SU-DHL-6 (cell line): Measurements from ENCODE around the gene BNC2.

Experiments used
- H2AFZ ChIP-seq: fragments of 200-600 bp; sonication (generic); 2 replicates; pipeline ENCODE4 v1.6.1; 2014; ENCODE audit warnings: low read depth, mild to moderate bottlenecking, moderate library complexity, mixed read lengths, antibody characterized with exemption, low read length; ENCODE audit not compliant: severe bottlenecking
- H3F3A ChIP-seq: fragments of 200-600 bp; shearing (Covaris generic); 2 replicates; pipeline ENCODE4 v1.6.0; 2016; ENCODE audit warnings: antibody characterized with exemption, mild to moderate bottlenecking; ENCODE audit not compliant: insufficient read depth
- H3K27ac ChIP-seq: fragments of 200-600 bp; sonication (generic); 2 replicates; pipeline ENCODE4 v1.5.1; 2016; ENCODE audit warnings: low read depth, mild to moderate bottlenecking, low read length, moderate library complexity, mixed read lengths
- H3K27me3 ChIP-seq: fragments of 200-600 bp; sonication (generic), shearing (Covaris generic); 2 replicates; pipeline ENCODE4 v1.6.0; 2014; ENCODE audit warnings: mild to moderate bottlenecking, low read length
- H3K36me3 ChIP-seq: fragments of 200-600 bp; sonication (generic); 2 replicates; pipeline ENCODE4 v1.6.1; 2014; ENCODE audit warnings: mild to moderate bottlenecking, low read length, mixed read lengths
- H3K4me2 ChIP-seq: fragments of 300-600, 200-600 bp; shearing (Covaris generic), sonication (generic); 2 replicates; pipeline ENCODE4 v1.6.0; 2014; ENCODE audit warnings: low read length, low read depth, mild to moderate bottlenecking; ENCODE audit not compliant: poor library complexity, severe bottlenecking
- H3K4me3 ChIP-seq: fragments of 200-600 bp; sonication (generic); 2 replicates; pipeline ENCODE4 v1.5.1; 2014; ENCODE audit warnings: antibody characterized with exemption, low read length, mild to moderate bottlenecking, mixed read lengths; ENCODE audit not compliant: insufficient read depth, poor library complexity, severe bottlenecking
- H3K79me2 ChIP-seq: fragments of 200-600 bp; sonication (generic); 2 replicates; pipeline ENCODE4 v1.6.1; 2014; ENCODE audit warnings: mild to moderate bottlenecking, low read length, moderate library complexity; ENCODE audit not compliant: insufficient read depth
- H3K9ac ChIP-seq: fragments of 200-600 bp; sonication (generic); 2 replicates; pipeline ENCODE4 v1.7.0; 2014; ENCODE audit warnings: mild to moderate bottlenecking, low read length
- H3K9me2 ChIP-seq: fragments of 200-600 bp; sonication (generic); replicated peaks from 2 replicates; pipeline ENCODE4 v1.6.1; 2014; ENCODE audit warnings: low read length; ENCODE audit not compliant: insufficient read depth
- H3K9me3 ChIP-seq: fragments of 200-600 bp; sonication (generic); 2 replicates; pipeline ENCODE4 v1.6.1; 2014; ENCODE audit warnings: low read length, mixed read lengths; ENCODE audit not compliant: insufficient read depth
- H4K20me1 ChIP-seq: fragments of 200-600 bp; sonication (generic); 2 replicates; pipeline ENCODE4 v1.6.1; 2014; ENCODE audit warnings: low read depth, mild to moderate bottlenecking, antibody characterized with exemption, low read length, moderate library complexity, mixed read lengths
- EZH2phosphoT487 ChIP-seq: fragments of 200-600 bp; sonication (generic), shearing (Covaris generic); conservative IDR thresholded peaks from 2 replicates; pipeline ENCODE4 v1.6.1; 2018; ENCODE audit warnings: mild to moderate bottlenecking, antibody characterized with exemption, low read length, moderate library complexity, mixed read lengths
- TF ChIP-seq, protein P1 (sequence below): fragments of 200-600 bp; sonication (generic); IDR thresholded peaks from one replicate; pipeline ENCODE4 v1.5.1; 2017; ENCODE audit warnings: antibody characterized with exemption, mild to moderate bottlenecking, low read length, moderate library complexity; ENCODE audit not compliant: insufficient read depth, poor library complexity, severe bottlenecking

The BNC2 gene

DNA sequence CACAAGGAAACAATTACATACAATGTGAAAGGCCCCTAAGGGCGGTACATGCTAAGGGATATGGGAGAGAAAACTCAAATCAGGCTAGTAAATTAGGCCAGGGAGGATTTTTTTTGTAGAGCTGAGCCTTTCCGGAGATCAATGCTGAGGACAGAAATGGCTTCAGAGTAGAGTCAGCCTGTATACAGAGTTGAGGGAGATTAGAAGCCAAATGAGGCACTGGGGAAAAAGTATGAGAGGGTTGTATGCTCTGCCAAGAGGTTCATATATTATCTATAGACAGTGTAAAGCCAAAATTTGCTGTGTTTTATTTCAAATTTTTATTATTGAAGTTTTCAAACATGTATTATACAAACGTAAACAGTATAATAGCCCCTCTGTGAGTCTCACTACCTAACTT lies 103.1 kb downstream of the BNC2 start:
- Histone ChIP-seq H3K36me3 (no peaks in the 10 kb centered on the region), H3K9me2 (no peaks in the 10 kb centered on the region), H3K27ac (no peak overlapping the region), H4K20me1 (no peaks in the 10 kb centered on the region), H3K4me2 (no peak overlapping the region), H3F3A (no peaks in the 10 kb centered on the region), H3K9ac (no peak overlapping the region), H3K79me2 (no peaks in the 10 kb centered on the region), H3K27me3 (no peaks in the 10 kb centered on the region), H3K9me3 (no peaks in the 10 kb centered on the region), H2AFZ (no peak overlapping the region), H3K4me3 (no peak overlapping the region)
- TF ChIP-seq EZH2phosphoT487, result no peak
- TF ChIP-seq, protein P1, sequence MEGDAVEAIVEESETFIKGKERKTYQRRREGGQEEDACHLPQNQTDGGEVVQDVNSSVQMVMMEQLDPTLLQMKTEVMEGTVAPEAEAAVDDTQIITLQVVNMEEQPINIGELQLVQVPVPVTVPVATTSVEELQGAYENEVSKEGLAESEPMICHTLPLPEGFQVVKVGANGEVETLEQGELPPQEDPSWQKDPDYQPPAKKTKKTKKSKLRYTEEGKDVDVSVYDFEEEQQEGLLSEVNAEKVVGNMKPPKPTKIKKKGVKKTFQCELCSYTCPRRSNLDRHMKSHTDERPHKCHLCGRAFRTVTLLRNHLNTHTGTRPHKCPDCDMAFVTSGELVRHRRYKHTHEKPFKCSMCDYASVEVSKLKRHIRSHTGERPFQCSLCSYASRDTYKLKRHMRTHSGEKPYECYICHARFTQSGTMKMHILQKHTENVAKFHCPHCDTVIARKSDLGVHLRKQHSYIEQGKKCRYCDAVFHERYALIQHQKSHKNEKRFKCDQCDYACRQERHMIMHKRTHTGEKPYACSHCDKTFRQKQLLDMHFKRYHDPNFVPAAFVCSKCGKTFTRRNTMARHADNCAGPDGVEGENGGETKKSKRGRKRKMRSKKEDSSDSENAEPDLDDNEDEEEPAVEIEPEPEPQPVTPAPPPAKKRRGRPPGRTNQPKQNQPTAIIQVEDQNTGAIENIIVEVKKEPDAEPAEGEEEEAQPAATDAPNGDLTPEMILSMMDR, result no peak

GRCh38 chr9:16763946-16764345 lies 106.5 kb downstream of the BNC2 start:
- no peak overlapping the region for H3K4me2 ChIP-seq
- TF ChIP-seq EZH2phosphoT487, result no peak
- TF ChIP-seq, protein P1, result no peak
- no peaks in the 10 kb centered on the region for H3K9me2 ChIP-seq
- no peak overlapping the region for H2AFZ ChIP-seq
- no peaks in the 10 kb centered on the region for H3K9me3 ChIP-seq
- H3K27me3 ChIP-seq, result no peaks in the 10 kb centered on the region
- no peaks in the 10 kb centered on the region for H3K79me2 ChIP-seq
- no peaks in the 10 kb centered on the region for H3K36me3 ChIP-seq
- no peak overlapping the region for H3K4me3 ChIP-seq
- H3K9ac ChIP-seq, result no peak overlapping the region
- no peaks in the 10 kb centered on the region for H4K20me1 ChIP-seq
- no peaks in the 10 kb centered on the region for H3F3A ChIP-seq
- H3K27ac ChIP-seq, result no peak overlapping the region

DNA sequence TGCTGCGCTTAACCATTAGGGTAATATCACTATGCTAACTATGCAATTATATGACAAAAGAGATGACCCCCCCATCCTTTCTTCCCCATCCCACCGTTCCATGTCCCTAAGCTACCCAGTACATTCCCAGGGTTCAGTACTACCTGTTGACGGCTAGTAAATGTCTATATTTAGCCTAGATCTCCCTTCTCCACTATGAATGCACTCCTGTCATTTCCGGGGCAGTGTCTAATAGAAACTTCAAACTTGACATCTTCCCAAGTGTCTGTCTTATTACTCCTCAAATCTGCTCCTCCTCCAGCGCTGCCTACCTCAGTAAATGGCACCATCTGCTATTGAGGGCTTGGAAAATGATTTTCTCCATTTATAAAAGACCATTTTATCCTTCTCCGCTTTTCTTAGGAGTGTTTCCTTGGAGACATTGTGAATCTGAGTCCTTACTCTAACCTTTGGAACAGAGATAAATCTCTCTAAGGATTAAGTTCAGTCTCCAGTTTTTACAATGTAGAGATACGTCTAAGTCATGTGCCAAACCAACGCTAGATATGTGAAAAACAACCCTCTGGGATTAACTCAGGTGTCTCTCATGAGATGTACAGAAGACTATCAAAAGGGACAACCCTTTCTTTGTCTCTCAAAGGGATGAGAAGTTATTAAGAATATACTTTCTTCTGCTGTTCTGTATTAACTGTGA lies 114.9 kb downstream of the BNC2 start:
- Histone ChIP-seq H3K79me2 (no peaks in the 10 kb centered on the region), H3K9me2 (no peaks in the 10 kb centered on the region), H3F3A (no peaks in the 10 kb centered on the region), H3K4me2 (no peak overlapping the region), H3K27ac (no peak overlapping the region), H3K27me3 (no peaks in the 10 kb centered on the region), H2AFZ (no peak overlapping the region), H3K4me3 (no peak overlapping the region), H3K9ac (no peak overlapping the region), H4K20me1 (no peaks in the 10 kb centered on the region), H3K9me3 (no peaks in the 10 kb centered on the region), H3K36me3 (no peaks in the 10 kb centered on the region)
- TF ChIP-seq EZH2phosphoT487, result no peak
- TF ChIP-seq, protein P1, result no peak

- Histone ChIP-seq H2AFZ (no peak overlapping the region), H3K9me3 (no peaks in the 10 kb centered on the region), H3K27ac (no peak overlapping the region), H3K27me3 (no peaks in the 10 kb centered on the region), H3K79me2 (no peaks in the 10 kb centered on the region), H3K4me3 (no peak overlapping the region), H3K9me2 (no peaks in the 10 kb centered on the region), H3K9ac (no peak overlapping the region), H3K4me2 (no peak overlapping the region), H4K20me1 (no peaks in the 10 kb centered on the region), H3F3A (no peaks in the 10 kb centered on the region), H3K36me3 (no peaks in the 10 kb centered on the region)
- TF ChIP-seq, protein P1, result no peak
- TF ChIP-seq EZH2phosphoT487, result no peak
These were observed 115.8 kb downstream of the BNC2 start for GRCh38 chr9:16754662-16755061.
